Left ventricle myocardium inferior (tissue), 1 donor: ENCODE data around the gene RIPOR3. TPM values are rescaled to one million over a fixed set of nuclear protein-coding genes. Genes with fewer than 3 reads are reported as not detected.

Source experiments
- DNase-seq: peaks from one replicate; pipeline ENCODE4 v3.0.0-alpha.2; 2020
- H3K27ac ChIP-seq: fragments of 200-600 bp; replicated peaks from 2 replicates; pipeline ENCODE4 v1.8.0; 2021
- H3K27me3 ChIP-seq: fragments of 200-600 bp; 2 replicates; pipeline ENCODE4 v1.8.0; 2021; ENCODE audit warnings: low read depth
- H3K36me3 ChIP-seq: fragments of 200-600 bp; 2 replicates; pipeline ENCODE4 v1.8.0; 2021
- H3K4me1 ChIP-seq: fragments of 200-600 bp; 2 replicates; pipeline ENCODE4 v1.8.0; 2021
- H3K4me3 ChIP-seq: fragments of 200-600 bp; 2 replicates; pipeline ENCODE4 v1.8.0; 2021; ENCODE audit warnings: mild to moderate bottlenecking, moderate library complexity
- H3K9me3 ChIP-seq: fragments of 200-600 bp; replicated peaks from 2 replicates; pipeline ENCODE4 v1.8.0; 2021
- intact Hi-C: fragments of 100-400 bp; cut with micrococcal nuclease; formaldehyde crosslinking; loops from one replicate; pipeline ENCODE4 v1.11.0; 2022
- total RNA-seq: library from RNA; stranded (reverse); fragmentation: NEBNext Ultra II Directional; extraction: Animal tissue kit (Norgen Biotek cat#: 25700); gene quantifications from one replicate; pipeline ENCODE4 v1.2.1, GENCODE V29; 2021
- TF ChIP-seq, protein P1 (sequence below): fragments of 200-600 bp; IDR thresholded peaks from 2 replicates; pipeline ENCODE4 v1.8.0; 2021; ENCODE audit warnings: antibody characterized with exemption, mild to moderate bottlenecking, borderline replicate concordance
- donor health status: DM: no; HTN: yes; CAD: no; lungs with severe emphysema.

Gene RIPOR3
- total RNA-seq, 1 donor from 2014 or later, result 6.5 TPM

DNA sequence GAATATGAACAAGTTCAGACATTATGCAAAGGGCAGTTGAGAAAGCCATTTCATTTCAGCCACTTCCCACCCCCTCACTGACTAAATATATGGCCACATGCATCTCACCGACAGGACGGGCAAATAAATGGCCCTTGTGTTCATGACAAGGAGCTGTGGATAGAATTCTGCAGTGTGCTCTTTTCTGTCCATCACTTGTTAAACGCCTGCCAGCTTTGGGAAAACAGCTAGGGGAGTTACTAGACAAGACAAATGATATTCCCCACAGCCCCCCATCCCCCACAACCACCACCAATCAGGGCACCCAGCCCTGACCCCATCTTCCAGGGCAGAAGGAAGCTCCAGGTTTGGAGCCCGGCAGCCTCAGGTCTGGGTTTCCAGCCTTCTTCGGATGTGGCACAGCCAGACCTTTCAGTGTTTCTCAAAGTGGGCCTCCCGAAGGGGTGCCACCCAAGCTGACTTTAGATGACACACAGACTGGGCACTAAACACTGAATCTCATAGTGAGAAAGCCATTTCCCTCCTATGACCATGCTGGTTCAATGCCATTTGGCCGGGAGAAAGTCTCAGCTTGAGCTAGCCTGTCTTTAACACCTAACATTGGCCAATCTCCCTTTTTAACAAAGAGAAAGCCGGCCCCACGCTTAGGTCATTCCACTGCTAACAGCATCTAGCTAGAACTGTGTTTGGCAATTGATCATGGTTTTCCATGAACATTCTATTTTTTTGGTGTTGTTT is 4.0 kb upstream of the RIPOR3 start:
- Histone ChIP-seq H3K4me3 (no peak overlapping the region), H3K9me3 (no peaks in the 10 kb centered on the region), H3K27me3 (peaks cover 23% of the 10 kb centered on the region), H3K4me1 (peaks cover 28% of the 10 kb centered on the region), H3K36me3 (no peaks in the 10 kb centered on the region), H3K27ac (peak overlapping the region; percentile 36)
- no peak for DNase-seq
- TF ChIP-seq, protein P1, sequence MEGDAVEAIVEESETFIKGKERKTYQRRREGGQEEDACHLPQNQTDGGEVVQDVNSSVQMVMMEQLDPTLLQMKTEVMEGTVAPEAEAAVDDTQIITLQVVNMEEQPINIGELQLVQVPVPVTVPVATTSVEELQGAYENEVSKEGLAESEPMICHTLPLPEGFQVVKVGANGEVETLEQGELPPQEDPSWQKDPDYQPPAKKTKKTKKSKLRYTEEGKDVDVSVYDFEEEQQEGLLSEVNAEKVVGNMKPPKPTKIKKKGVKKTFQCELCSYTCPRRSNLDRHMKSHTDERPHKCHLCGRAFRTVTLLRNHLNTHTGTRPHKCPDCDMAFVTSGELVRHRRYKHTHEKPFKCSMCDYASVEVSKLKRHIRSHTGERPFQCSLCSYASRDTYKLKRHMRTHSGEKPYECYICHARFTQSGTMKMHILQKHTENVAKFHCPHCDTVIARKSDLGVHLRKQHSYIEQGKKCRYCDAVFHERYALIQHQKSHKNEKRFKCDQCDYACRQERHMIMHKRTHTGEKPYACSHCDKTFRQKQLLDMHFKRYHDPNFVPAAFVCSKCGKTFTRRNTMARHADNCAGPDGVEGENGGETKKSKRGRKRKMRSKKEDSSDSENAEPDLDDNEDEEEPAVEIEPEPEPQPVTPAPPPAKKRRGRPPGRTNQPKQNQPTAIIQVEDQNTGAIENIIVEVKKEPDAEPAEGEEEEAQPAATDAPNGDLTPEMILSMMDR, result no peak
- intact Hi-C loops, result no loop called here

DNA sequence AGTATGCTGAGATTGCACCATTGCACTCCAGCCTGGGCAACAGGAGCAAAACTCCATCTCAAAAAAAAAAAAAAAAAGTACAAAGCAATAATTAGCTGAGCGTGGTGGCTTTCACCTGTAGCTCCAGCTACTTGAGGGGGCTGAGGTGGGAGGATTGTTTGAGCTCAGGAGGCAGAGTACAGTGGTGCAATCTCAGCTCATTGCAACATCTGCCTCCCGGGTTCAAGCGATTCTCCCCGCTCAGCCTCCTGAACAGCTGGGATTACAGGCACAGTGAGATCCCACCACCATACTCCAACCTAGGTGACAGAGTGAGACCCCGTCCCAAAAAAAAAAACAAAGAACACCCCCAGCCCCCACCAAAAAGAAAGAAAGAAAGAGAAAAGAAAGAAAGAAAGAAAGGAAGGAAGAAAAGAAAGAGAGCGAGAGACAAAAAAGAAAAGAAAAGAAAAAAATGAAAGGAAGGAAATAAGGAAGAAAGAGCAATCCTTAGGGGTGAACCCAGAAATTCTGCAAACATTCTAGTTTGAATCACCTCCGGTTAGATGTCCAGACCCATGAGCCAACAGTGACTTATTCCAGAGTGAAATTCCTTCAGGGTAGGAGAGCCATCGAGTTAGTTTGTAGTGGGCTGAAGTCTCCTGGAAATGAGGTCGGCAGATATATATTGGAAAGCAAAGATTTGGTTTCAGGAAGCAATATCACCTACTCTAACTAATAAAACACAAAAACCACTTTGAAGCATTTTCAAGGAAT is 3.2 kb upstream of the RIPOR3 start:
- Histone ChIP-seq H3K36me3 (no peaks in the 10 kb centered on the region), H3K27me3 (peaks cover 23% of the 10 kb centered on the region), H3K4me3 (no peak overlapping the region), H3K4me1 (peaks cover 35% of the 10 kb centered on the region), H3K9me3 (no peaks in the 10 kb centered on the region), H3K27ac (peak overlapping the region; percentile 36)
- TF ChIP-seq, protein P1, result no peak
- intact Hi-C loops, result no loop called here
- no peak for DNase-seq

DNA sequence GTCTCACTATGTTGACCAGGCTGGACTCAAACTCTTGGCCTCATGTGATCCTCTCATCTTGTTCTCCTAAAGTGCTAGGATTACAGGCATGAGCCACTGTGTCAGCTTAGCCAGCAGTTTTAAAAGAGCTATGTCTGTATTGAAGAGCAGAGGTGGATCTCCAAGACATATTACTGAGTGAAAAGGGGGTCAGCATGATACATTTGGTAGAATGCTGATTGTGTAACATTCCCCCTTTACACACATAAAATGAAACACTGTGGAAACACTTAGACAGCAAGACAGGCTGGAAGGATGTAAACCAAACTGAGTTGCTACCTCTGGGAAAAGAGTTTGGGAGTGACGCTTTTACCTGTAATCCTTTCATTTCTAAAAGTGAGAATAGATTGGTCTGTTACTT is 1.7 kb upstream of the RIPOR3 start:
- TF ChIP-seq, protein P1, result no peak
- H3K27ac ChIP-seq, result peak overlapping the region; percentile 85
- no peaks in the 10 kb centered on the region for H3K9me3 ChIP-seq
- H3K4me3 ChIP-seq, result no peak overlapping the region
- no peak for DNase-seq
- H3K27me3 ChIP-seq, result peaks cover 23% of the 10 kb centered on the region
- peaks cover 38% of the 10 kb centered on the region for H3K4me1 ChIP-seq
- no peaks in the 10 kb centered on the region for H3K36me3 ChIP-seq
- intact Hi-C loops, result no loop called here

DNA sequence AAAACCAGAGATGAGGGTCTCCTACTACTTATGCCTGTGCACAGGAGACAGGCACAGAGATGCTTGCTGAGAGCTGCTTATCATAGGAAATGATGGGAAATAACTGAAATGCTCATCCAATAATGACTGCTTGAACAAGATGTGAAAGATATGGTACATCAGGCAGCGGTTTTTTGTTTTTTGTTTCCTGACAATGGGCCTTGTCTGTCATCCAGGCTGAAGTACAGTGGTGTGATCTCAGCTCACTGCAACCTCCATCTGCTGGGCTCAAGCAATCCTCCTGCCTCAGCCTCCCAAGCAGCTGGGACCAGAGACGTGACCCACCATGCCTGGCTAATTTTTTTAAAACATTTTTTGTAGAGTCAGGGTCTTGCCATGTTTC is 1.2 kb upstream of the RIPOR3 start:
- Histone ChIP-seq H3K4me1 (peaks cover 38% of the 10 kb centered on the region), H3K9me3 (no peaks in the 10 kb centered on the region), H3K27me3 (peaks cover 23% of the 10 kb centered on the region), H3K27ac (peak overlapping the region; percentile 85), H3K36me3 (no peaks in the 10 kb centered on the region), H3K4me3 (peak overlapping the region; percentile 69)
- TF ChIP-seq, protein P1, result no peak
- intact Hi-C loops, result no loop called here
- DNase-seq, result no peak

DNA sequence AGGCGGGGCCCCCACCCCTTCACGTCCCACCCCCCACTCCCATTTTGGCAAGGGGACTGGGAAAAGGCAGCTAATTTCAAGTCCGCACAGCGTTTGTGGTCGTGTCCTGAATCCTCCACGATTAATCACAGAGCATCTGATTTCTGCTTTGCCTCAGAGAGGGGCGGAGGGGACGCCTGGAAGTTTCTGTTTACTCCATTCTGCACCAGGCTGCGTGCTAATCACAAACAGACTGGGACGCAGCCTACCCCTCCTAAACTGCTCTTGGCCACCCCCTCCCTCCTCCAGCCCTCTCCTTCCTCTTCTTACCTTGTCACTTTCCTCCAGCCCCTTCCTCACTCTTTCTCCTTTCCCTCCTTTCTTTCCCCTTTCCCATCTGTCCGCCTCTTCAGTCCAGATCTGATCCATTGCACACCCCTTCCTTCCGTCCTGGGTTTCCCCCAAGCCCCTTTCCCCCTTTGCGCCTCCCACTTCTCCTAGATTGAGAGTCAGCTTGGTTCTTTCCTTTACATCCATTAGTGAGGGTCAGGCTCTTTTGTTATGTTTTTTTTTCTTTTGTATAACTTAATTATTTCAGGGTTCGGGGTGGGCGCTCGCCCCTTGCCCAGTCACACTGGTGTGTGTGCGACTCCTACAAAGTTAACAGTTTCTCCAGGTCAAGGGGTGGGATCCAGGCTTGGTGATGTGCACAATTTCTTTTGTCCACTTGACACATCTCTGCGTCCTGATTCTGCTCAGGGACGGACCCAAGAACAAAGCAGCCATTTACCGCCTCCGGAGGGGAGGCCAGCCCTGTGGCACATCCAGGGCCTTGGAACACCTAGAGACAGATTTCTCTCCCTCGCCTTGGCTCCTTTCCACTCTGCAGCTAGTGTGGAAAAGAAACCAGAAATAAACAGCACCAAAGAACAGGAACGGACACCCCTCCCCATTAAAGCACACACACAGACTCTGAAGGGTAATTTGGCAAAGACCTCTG is 520 bp upstream of the RIPOR3 start:
- peak overlapping the region; percentile 85 for H3K27ac ChIP-seq
- no peaks in the 10 kb centered on the region for H3K36me3 ChIP-seq
- H3K9me3 ChIP-seq, result no peaks in the 10 kb centered on the region
- no peak for DNase-seq
- H3K27me3 ChIP-seq, result peaks cover 23% of the 10 kb centered on the region
- intact Hi-C loops, result no loop called here
- peaks cover 43% of the 10 kb centered on the region for H3K4me1 ChIP-seq
- TF ChIP-seq, protein P1, result no peak
- H3K4me3 ChIP-seq, result peak overlapping the region; percentile 69
